AG10803 (cell line): ENCODE results near the gene GRM8.

ENCODE experiments used
- DNase-seq: peaks from one replicate; pipeline ENCODE4 v3.0.0; 2010; ENCODE audit warnings: low read depth
- H3K4me3 ChIP-seq: 2 replicates; pipeline ENCODE4 v1.5.1; 2011; ENCODE audit warnings: mild to moderate bottlenecking, low read length, control low read depth
- TF ChIP-seq, protein P1 (sequence below): conservative IDR thresholded peaks from 2 replicates; pipeline ENCODE4 v1.5.1; 2011; ENCODE audit warnings: mild to moderate bottlenecking, low read length, control low read depth, inconsistent platforms

Gene GRM8

DNA sequence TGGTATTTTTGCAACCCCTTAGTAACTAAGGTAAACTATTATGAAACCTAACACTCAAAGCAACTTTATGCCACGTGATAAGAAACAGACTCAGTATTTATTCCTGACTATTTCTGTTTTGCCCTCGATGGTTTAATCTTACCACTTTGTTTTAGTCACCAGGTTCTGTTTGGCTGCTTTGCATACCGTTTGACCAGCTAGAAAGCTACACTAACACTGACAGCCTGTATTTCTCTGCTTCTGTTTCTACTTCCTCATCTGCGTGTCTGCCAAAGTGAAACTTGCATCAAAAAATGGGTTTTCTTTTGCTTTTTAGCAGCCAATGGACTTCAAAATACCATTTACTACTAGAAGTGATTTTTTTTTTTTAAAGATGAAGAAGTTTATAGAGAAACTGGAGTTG is 802.5 kb downstream of the GRM8 start:
- DNase-seq = no peak
- TF ChIP-seq, protein P1, sequence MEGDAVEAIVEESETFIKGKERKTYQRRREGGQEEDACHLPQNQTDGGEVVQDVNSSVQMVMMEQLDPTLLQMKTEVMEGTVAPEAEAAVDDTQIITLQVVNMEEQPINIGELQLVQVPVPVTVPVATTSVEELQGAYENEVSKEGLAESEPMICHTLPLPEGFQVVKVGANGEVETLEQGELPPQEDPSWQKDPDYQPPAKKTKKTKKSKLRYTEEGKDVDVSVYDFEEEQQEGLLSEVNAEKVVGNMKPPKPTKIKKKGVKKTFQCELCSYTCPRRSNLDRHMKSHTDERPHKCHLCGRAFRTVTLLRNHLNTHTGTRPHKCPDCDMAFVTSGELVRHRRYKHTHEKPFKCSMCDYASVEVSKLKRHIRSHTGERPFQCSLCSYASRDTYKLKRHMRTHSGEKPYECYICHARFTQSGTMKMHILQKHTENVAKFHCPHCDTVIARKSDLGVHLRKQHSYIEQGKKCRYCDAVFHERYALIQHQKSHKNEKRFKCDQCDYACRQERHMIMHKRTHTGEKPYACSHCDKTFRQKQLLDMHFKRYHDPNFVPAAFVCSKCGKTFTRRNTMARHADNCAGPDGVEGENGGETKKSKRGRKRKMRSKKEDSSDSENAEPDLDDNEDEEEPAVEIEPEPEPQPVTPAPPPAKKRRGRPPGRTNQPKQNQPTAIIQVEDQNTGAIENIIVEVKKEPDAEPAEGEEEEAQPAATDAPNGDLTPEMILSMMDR = no peak
- H3K4me3 ChIP-seq = no peak overlapping the region

DNA sequence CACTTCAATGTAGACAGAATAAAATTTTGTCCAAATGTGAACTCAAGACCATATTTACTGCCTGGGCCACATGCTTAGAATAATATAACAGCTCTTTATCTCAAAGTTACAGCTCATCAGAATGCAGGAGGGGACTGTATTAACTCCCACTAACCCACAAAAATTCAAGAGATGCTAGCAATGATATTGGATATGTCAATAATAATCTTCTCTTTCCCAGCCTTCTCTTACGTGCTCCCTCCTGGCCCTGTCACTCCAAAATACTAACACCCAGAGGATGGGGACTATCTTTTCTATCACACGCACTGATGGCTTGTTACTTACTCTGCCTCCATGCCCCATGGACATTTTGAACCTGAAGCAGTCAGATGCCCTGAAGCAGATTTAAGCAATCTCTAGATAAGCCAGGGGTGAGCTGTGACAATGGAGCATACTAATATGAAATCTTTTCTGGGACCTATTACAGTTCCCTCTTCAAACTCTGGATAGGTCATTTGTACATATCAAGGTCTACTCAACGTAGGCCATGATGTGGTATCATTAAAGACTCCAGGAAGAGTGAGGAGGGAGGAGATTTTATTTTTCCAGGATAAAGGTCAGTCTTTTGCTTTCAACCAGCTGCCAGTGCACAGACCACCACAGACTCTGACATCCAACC is 803.0 kb downstream of the GRM8 start:
- H3K4me3 ChIP-seq = no peak overlapping the region
- DNase-seq = no peak
- TF ChIP-seq, protein P1 = no peak

DNA sequence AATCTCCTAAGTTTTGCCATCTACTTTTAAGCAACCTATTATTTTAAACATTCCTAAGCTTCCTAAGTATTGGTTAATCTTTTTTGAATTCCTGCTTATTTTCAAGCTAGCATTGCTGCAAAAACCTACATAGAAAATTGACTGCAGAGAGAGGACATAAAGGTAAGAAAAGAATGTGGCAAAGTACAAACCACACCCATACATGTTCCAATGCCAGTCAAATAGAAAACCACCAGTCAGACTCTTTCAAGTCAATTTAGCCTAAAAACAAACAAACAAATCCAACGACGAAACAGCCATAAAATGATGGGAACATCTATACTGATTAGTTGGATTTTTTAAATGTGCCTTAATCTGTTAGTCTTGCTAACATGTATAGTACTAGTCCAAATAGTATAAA is 804.8 kb downstream of the GRM8 start:
- no peak overlapping the region for H3K4me3 ChIP-seq
- TF ChIP-seq, protein P1 = no peak
- no peak for DNase-seq

DNA sequence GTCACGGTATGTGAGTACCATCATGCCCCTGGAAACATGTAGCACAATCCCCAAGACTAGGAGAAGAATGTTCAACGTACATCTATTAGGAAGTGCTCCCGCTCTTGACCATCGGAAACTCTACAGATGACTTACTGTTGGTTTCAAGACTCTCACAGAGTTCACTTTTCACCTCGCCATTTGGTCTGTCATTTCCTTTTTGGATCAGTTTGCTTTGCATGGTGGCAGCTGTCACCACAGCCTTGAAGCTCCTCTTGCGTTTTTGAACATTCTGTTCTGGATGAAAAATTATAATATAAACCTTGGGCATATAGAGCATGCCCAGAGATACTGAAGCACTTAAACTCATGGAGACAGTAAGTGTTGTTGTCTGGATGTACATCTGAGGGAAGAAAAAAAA is 806.8 kb downstream of the GRM8 start:
- TF ChIP-seq, protein P1 = no peak
- DNase-seq = no peak
- no peak overlapping the region for H3K4me3 ChIP-seq

DNA sequence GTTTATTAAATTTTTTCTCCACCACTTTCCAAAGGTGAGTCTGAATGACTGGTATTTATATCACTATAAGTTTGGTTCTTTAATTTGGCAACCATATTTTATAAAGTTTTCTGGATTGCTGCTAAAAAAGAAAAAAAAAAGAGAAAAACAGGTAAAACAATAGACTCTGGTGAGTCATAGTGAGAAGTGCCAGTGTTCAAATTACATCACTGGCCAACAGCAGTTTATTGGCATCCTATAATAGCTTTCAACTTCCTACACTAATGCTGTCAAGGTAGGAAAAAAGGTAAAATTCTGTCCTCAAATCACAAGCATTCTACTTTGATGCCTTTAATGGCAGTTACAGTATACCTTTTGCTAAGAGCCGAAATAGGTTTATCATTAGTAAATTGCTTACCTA is 808.8 kb downstream of the GRM8 start:
- TF ChIP-seq, protein P1 = no peak
- DNase-seq = no peak
- H3K4me3 ChIP-seq = no peak overlapping the region

DNA sequence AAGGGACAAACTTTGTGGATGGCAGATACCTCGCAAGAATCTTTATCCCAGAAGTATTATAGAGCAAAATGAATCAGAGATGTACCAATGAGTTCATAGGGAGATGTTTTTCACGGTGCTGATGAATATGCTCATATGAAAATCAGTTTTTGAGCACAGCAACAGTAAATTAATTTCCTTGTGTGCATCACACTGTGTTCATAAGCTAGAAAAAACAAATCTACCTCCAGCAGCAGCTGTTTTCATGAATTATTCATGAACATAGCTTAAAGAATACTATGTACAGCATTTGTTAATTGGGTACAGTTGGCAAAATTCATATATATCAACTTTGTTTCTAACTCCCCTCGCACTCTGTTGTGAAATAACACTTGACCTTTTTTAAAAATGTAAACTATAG is 809.8 kb downstream of the GRM8 start:
- no peak for DNase-seq
- TF ChIP-seq, protein P1 = no peak
- H3K4me3 ChIP-seq = no peak overlapping the region

DNA sequence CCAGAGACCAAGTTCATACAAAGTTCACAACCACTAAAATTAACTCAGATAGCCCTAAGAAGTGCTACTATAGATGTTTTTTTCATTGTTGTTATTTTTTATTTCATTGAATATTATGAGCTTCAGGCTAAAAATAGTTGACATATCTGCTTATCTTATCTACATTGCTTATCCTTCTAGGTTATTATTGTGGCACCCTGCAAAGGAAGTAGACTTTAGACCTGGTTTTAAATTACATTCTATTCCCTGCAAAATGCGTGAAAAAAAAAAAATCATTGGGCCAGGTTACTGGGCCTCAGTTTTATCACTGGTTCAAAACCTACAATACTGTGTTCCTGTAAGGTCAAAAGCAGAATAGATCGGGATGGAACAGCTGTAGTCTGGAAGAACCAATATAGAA is 811.0 kb downstream of the GRM8 start:
- no peak overlapping the region for H3K4me3 ChIP-seq
- DNase-seq = no peak
- TF ChIP-seq, protein P1 = no peak
